ENCODE measurements around the gene SCAND1.
"Not testable (repeated sequence)": the region's sequence is repeated elsewhere in the genome, so short reads cannot be mapped to it uniquely, and the experiment has no call there.

SCAND1 gene

DNA sequence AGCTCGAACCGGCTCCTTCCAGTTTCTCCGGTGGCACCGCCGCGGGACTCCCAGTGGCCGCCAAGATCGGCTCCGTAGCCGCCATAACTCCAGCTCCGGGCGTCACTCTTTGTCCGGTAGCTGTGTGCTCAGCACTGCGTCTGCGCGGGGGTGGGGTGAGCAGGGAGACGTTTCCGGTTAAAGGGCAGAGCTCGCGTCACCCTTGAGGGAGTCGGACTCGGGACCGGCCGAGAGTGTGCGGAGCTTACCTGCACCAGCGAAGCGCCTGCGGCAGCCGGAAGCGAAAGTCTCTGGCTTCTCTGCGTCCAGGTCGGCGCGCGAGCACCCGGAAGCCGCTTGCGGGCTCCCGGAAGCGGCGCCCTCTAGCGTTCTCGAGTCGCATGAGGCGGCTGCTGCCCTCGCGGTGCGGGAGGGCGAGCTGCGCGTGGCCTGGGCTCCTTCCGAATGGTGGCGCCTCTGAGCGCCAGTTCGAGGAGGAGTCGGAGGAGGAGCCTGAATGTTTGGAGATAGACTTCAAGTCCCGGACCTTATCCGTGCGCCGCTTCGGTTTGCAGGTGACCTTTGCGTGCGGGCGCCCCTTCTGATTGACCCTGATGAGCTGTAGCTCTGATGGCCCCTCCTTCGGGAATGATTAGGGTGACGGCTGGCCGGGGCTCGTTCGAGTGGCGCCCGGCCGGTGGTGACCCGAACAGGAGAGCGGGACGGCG is at the start of gene SCAND1:
Gene SCAND1 (minus strand): TSS at position 303 of the 707 bp plus-strand sequence. CDS start 218 bp downstream, at position 85.
- peak; percentile 90 for FAIRE-seq

DNA sequence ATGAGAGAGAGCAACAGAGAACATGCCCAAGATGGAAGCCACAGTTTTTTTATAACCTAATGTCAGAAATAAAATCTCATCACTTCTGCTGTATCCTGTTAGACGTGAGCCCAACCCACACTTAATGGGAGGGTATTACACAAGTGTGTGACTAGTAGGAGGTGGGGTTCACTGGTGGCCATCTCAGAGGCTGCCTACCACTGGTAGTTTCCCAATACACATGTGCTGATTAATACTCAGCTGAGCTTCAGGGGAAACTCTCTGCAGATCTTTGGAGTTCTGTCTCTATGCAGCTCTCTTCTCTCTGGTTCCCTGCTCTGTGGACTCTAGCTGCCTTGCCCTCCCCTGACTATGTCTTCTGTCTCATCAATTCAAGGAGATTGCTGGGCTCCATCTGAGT is 49.7 kb upstream of the SCAND1 start:
- no peak for FAIRE-seq

DNA sequence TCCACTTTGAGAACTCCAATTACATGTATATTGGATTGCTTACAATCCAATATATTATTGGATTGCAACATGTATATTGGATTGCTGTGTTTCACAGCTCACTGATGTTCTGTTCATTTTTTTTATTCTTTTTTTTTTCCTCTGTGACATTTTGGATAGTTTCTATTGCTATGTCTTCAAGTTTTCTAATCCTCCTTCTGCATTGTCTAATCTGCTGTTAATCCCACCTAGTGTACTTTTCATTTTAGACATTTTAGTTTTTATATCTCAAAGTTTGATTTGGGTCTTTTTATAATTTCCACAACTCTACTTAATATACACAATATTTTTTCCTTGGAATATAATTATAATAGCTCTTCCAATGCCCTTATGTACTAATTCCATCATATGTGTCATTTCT is 48.6 kb upstream of the SCAND1 start:
- FAIRE-seq, result peak; percentile 11

DNA sequence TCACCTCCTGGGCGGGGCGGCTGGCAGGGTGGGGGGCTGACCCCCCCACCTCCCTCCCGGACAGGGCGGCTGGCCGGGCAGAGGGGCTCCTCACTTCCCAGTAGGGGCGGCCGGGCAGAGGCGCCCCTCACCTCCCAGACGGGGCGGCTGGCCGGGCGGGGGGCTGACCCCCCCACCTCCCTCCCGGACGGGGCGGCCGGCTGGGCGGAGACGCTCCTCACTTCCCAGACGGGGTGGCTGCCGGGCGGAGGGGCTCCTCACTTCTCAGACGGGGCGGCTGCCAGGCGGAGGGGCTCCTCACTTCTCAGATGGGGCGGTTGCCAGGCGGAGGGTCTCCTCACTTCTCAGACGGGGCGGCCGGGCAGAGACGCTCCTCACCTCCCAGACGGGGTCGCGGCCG is 47.0 kb upstream of the SCAND1 start:
- not testable (repeated sequence) for FAIRE-seq

DNA sequence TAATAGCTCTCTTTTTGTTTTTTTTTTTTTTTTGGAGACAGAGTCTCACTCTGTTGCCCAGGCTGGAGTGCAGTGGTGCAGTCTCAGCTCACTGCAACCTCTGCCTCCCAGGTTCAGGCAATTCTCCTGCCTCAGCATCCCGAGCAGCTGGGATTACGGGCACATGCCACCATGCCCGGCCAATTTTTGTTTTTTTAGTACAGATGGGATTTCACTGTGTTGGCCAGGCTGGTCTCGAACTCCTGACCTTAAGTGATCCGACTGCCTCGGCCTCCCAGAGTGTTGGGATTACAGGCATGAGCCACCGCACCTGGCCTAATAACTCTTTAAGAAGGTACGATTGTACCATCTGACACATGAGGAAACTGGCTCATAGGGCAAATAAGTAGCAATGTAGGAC is 42.2 kb upstream of the SCAND1 start:
- FAIRE-seq, result not testable (repeated sequence)

DNA sequence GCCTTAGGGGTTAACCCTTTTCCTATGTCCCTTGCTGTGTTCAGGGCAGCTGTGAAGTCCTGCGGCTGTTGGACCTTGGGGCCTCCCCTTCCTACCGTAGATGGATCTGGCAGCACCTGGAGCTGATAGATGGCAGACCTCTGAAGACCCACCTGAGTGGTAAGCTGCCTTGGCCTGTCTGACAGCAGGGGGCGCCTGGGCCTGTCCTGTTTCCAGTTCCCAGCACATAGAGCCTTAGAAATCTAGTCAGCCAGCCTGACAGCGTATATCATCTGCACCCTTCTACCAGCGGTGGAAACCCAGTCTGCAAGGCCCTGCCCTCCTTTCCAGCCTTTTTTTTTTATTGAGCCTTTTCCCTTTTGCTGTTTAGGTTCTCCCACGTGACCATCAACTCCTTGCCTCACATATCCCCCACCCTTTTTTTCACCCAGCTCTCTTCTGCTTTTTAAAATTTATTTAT is 40.7 kb upstream of the SCAND1 start:
- peak; percentile 68 for FAIRE-seq

DNA sequence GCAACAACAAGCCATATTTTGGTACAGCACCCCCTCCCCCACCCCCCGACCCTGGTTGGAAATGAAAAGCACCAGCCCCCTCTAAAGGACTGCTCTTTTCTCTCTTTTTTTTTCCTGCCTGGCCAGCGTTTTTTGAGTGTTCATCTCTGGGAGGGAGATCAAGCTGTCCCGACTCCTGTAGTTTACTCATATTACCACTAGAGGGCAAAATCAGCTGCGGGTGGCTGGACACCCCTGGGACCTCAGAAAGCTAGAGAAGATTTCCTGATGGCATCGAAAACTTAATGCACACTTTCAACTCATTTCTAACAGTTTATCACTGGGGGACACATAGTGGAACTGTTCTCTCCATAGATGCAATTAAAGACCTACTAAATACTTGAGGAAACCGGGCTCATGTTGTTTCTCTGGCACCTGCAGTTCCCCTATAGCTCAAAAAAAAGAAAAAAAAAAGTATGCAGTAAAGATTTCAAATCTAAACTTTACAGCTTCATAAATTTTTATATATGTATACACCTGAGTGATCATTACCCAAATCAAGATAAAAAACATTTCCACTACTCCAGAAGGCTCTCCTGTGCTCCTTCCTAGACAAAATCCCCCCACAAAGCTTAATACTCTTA is 38.5 kb upstream of the SCAND1 start:
- peak; percentile 88 for FAIRE-seq

DNA sequence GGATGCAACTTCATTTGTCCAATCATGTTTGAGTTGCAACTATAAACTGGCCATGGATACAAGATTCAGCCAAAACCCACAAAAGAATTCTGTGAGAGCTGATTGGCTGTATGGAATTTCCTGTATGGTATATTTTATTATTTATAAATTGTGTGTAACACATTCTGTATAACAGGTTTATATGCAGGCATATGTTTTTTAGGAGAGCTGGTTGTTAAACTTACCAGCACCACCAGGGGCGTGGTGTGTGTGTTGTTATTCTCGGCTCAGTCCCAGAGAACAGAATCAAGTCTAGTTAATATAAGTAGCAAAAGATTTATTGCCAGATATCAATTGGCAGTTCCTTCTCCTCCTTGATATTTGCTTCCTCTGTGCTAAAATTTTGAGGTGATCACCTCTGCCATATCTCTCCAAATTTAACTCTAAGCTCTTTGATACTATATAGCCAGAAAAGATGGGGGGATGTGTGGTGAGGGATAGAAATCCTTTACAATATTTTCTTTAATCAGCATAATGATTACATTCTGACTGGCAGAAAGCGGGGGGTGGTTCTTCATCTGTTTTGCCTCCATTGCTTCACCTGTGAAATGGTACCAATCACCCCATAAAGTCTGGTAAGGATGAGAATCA is 37.0 kb upstream of the SCAND1 start:
- FAIRE-seq, result peak; percentile 84

DNA sequence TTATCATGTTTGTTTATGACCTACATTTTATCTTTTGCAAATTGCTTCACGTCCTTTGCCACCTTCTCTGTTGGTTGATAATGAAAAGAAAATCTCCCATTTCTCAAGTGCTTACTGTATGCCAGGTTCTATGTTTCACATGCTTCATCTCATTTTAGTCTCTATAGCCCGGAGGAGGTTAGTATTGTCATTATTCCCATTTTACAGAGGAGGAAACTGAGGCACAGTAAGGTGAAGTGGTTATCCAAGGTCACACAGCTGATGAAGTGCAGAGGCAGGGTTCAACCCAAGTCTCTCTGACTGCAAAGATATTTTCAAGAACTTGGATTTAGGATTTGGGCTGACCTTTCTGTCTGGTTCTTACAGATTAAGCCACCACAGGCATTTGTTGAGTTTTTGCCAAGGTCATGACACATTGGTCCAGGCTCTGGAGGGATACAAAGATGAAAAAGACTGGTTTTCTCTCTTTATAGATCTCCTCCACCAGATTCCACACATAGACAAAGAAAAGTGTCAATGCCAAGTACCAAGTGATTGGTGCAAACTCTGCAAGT is 34.7 kb upstream of the SCAND1 start:
- FAIRE-seq, result no peak

DNA sequence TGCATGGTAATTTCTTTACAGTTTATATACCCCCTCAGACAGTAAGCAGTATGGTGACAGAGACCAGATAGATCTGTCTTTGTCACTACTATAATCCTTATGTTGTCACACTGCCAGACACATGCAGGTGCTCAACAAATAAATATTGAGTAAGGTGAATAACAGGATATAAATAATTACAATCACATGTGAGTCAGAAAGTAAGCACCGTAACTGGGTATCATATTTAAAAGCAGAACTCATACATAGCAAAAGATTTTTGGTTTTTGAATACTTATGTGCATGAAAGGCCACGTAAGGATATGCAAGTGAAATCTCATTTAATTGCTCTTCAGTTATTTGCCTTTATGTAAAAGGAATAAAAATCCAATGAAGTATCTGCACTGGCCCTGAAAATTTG is 31.5 kb upstream of the SCAND1 start:
- FAIRE-seq, result no peak

DNA sequence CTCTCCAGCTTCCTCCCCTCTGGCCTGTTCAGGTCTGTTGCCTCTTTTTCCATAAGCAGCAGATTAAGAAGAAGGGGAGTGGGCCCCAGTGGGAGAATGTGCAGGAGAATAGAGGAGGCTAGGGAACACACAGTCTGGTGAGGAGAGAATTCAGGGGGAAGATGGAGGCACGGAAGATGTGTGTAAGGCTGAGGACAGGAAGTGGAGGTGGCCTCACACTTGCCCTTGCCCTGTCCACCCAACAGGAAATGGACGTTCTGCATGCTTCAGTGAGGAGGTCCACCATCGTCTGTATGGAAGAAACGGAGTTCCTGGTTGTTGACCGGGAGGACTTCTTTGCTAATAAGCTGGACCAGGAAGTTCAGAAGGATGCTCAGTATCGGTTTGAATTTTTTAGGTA is 30.1 kb upstream of the SCAND1 start:
- no peak for FAIRE-seq

DNA sequence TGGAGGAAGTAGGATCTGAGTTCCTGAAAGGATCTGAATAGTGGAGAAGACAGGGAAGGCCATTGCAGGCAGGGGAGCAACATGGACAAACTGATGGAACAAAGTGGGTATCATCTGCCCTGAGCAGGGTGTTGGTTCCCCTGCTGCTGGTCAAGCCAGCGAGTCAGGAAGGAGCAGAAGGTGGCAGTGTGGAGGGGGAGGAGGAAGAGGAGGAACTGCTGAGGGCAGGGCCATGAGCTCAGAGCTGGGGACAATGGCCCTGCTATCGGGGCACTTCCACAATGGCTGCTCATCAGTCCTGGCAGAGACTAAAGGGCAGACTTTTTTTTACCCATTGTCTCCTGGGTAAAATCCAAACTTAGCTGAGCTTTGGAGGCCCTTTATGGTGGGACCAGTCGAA is 27.7 kb upstream of the SCAND1 start:
- no peak for FAIRE-seq

DNA sequence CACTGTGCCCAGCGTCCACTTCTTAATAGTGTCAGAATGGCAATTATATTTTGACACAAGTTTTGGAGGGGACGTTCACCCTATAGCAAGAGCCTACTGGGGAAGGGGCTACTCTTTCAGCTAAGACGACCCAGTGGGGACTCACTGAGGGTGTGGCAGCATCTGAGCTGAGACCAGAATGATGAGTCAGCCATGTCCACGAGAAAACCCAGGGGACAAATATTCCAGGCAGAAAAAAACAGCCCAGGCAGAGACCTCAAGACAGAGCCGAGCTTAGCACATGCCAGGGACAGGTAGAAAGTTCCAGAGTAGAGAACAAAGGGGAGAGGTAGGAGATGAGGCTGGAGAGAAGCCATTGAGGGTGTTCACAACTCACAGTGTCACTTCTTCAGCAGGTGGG is 25.2 kb upstream of the SCAND1 start:
- FAIRE-seq, result no peak

DNA sequence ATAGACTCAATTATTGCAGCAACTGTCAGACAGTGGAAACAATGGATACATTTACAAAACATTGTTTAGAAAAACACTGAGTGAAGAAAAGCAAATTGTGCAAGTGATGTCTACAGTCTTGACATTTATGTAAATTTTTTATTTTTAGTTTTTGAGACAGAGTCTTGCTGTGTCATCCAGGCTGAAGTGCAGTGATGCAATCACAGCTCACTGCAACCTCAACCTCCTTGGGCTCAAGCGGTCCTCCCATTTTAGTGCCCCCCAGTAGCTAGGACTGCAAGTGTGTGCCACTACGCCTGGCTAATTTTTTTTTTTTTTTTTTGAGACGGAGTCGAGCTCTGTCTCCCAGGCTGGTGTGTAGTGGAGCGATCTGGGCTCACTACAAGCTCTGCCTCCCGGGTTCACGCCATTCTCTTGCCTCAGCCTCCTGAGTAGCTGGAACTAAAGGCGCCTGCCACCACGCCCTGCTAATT is 23.8 kb upstream of the SCAND1 start:
- no peak for FAIRE-seq

DNA sequence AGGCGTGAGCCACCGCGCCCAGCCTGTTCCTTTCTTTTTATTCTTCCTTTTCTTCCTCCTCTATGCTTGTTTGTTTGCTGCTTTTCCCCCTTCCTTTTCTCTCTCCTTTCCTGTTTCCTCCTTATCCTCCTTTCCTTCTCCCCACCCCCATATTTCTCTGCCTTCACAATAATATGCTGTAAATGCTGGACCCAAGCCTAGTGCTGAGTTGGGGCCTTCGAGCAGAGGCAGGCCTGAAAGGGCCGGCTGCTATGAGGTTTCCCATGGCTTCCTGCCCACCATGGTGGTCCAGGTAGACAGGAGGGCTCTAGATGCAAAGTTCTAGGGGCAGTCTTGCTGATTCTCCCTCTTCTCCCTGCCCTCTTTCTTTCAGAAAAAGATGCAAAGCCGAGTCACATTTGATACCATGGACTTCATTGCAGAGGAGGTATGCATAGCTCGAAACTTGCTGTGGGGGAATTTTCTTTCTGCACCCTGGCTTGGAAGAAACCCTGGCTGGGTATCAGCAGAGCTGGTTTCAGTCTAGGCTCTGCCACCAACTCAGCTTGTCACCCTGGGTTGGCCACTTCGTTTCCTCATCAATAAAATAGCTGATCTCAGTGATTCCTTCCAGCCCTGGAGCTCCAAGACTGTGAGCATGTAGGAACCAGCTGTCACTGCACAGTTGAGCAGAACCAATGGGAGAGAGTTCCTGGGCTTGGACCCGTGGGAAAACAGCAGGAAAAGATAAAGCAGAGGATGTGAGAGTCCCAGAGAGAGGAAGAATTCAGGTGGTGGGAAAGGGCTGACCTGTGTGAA is 21.5 kb upstream of the SCAND1 start:
- FAIRE-seq, result no peak

DNA sequence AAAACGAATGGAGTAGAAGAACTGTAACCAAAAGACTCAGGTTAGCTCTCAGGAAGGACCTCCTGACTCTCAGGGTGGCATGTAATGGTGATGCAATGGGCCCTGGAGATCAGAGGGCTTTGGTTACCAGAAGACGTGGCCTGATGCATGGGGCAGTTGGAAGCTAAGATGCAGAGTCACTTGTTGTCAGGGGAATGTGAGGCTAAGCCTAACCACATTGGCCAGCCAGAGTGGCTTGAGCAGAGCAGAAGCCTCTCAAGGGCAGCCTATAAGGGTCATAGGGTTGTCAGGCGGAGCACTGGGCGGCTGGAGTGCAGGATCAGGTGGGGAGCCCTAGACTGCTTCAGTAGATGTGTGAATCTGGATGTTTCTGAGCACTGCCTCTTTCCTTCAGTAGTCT is 20.0 kb upstream of the SCAND1 start:
- no peak for FAIRE-seq

DNA sequence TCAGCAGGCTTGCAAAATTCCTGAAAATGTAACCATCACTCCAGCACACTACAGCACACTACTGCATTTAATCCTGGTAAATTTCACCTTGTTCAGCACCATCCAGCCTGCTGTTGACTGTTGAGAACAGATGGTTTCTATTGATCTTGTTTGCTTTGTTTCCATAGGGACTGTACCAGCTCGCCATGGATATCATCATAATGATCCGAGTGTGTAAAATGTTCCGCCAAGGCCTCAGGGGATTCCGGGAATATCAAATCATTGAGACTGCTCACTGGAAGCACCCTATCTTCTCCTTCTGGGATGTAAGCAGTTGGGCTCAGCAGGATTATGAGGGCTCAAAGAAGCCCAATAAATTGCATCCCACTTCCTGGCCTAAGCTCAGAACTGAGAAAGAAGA is 18.2 kb upstream of the SCAND1 start:
- FAIRE-seq, result no peak

DNA sequence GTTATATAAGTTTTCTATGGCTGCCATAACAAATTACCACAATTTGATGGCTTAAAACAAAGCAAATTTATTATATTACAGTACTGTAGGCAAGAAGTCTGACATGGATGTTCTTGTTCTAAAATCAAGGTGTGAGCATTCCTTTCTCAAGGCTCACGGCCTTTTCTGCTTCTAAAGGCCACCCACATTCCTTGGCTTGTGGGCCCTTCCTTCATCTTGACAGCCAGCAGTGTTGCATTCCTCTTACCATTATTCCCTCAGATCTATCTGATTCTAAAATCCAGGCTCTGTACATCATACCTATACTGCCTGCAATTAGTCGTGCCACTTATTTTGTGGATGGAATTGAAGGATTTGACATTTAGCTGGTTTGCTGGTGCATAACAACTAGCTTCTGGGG is 17.7 kb upstream of the SCAND1 start:
- no peak for FAIRE-seq

DNA sequence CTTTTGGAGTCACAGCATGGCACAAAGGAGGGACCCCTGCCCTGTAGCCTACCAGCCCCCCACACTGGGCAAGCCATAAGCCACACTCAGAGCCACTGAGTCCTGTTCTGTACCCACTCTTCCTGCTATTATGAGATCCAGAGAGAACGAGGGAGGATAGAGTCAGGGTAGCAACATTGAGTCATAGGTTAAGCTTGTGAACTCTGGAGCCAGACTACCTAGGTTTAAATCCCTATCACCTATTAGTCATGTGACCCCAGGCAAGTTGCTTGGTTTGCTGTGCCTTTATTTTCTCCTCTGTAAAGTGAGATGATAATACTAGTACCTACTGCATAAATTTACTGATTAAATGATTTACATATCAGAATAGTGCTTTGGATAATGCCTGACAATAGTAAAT is 14.6 kb upstream of the SCAND1 start:
- FAIRE-seq, result no peak

DNA sequence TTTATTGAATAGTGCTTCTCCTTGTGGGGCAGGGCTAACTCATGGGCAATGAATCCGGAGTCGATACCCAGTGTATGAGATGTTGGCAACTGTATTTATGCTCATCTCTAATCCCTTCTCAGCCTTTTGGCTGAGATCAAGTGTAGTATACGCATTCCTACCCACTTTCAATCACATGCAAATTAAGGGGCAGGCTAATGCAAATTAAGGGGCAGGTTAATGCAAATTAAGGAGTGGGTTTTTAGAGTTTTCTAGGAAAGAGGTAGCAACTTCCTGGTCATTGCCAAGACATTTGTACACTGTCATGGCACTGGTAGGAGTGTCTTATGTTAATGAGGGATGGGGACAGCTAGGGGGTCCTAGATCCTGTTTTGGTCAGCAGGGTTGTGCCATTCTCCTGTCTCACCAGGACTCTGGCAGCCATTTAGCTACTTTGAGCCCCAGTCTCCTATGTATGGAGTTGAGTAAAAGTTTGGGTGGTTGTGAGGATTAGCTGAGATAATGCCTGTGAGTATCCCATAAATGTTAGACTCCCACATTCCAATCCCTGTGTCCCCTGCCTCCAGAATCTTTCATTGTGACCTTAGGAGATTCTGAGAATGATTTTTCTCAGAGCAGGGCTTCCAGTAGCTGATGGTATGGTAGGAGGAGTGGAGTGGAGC is 13.8 kb upstream of the SCAND1 start, which contains the start of gene CNBD2:
Gene CNBD2 (plus strand): TSS at position 612 of the 662 bp plus-strand sequence. CDS start 173 bp downstream, outside the sequence.
- no peak for FAIRE-seq

DNA sequence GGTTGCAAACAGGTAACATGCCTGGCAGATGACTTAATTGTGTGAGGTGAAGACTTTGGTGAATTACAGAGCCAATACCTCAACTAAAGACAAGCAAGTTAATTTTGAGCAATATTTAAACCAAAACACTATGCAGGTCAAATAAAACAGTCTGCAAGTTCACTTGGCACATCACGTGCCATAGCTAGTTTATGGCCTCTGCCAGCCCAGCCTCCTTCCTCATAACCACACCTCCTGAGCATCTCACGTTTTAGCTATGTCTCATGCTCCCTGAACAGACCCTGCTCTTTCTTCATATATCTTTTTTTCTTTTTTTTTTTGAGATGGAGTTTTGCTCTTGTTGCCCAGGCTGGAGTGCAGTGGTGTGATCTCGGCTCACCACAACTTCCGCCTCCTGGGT is 9.6 kb upstream of the SCAND1 start:
- no peak for FAIRE-seq

DNA sequence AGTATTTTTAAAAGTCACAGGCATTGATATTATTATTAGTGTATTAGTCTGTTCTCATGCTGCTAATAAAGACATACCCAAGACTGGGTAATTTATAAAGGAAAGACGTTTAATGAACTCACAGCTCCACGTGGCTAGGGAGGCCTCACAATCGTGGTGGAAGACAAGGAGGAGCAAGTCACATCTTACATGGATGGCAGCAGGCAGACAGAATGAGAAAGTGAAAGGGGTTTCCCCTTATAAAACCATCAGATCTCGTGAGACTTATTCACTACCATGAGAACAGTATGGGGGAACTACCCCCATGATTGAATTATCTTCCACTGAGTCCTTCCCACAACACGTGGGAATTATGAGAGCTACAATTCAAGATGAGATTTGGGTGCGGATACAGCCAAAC is 5.0 kb upstream of the SCAND1 start:
- FAIRE-seq, result not testable (repeated sequence)

Data from G401.6 (cell line).